ENCODE data around the gene WNT7B.
A peak's percentile ranks its signal among the peaks of the same experiment; 100 is the strongest.

The WNT7B gene

GRCh38 chr22:46002757-46003270 lies 25.9 kb upstream of the WNT7B start:
- Histone ChIP-seq H2BK15ac (ENCODE audit: low read length) (peak overlapping the region; percentile 55), H2BK5ac (ENCODE audit: low read length) (no peak overlapping the region), H3K14ac (ENCODE audit: low read length) (no peak overlapping the region), H3K4ac (ENCODE audit: low read length) (no peak overlapping the region), H2BK12ac (ENCODE audit: low read length) (peak overlapping the region; percentile 90), H3K9me3 (replicated peaks in 1 of 2; ENCODE audit: control insufficient read depth in 2 of 2, insufficient read depth in 1 of 2, low read depth in 1 of 2, low read length in 2 of 2) (no peaks in the 10 kb centered on the region), H3K27me3 (ENCODE audit: control insufficient read depth in 3 of 3, insufficient read depth in 3 of 3, low read depth in 1 of 3, low read length in 3 of 3) (peaks cover 0 to 39% (median 12%) of the 10 kb centered on the region in 3 experiments), H3K27ac (replicated peaks; ENCODE audit: low read length) (no peak overlapping the region), H4K8ac (ENCODE audit: low read depth, low read length) (no peak overlapping the region), H3K18ac (ENCODE audit: low read length) (peak overlapping the region; percentile 8), H3K79me1 (ENCODE audit: low read depth, low read length) (peaks cover 3% of the 10 kb centered on the region), H2AK5ac (ENCODE audit: low read depth, low read length) (peak overlapping the region; percentile 75), H3K4me1 (ENCODE audit: control insufficient read depth in 2 of 2, insufficient read depth in 1 of 2, low read depth in 1 of 2, low read length in 2 of 2) (peaks cover 1 to 2% of the 10 kb centered on the region in 2 donors), H3K4me3 (ENCODE audit: low read length in 2 of 2) (no peak overlapping the region), H3K9ac (ENCODE audit: low read depth, low read length, poor library complexity) (no peak overlapping the region), H3K23ac (ENCODE audit: low read depth, low read length, poor library complexity) (peak overlapping the region; percentile 52), H3K4me2 (ENCODE audit: insufficient read depth, low read length, poor library complexity, severe bottlenecking) (no peak overlapping the region), H2BK120ac (ENCODE audit: low read depth, low read length) (peak overlapping the region; percentile 96), H3K36me3 (replicated peaks in 1 of 2; ENCODE audit: control insufficient read depth in 2 of 2, insufficient read depth in 2 of 2, low read length in 2 of 2) (no peaks in the 10 kb centered on the region), H2AFZ (ENCODE audit: low read length) (no peak overlapping the region), H4K91ac (ENCODE audit: low read depth, low read length, poor library complexity) (no peak overlapping the region)
- no peak for DNase-seq (ENCODE audit: low spot score)
- no CpG with 5 or more reads among the region's 8 CpGs for WGBS, 2 donors (ENCODE audit: extremely low coverage in 2 of 2, insufficient read length in 2 of 2, insufficient replicate concordance in 1 of 2)

GRCh38 chr22:46001426-46002106 lies 24.6 kb upstream of the WNT7B start:
- no peaks in the 10 kb centered on the region for H3K36me3 ChIP-seq (replicated peaks in 1 of 2; ENCODE audit: control insufficient read depth in 2 of 2, insufficient read depth in 2 of 2, low read length in 2 of 2)
- peak overlapping the region; percentile 65 for H3K23ac ChIP-seq (ENCODE audit: low read depth, low read length, poor library complexity)
- peak overlapping the region; percentile 67 for H2BK15ac ChIP-seq (ENCODE audit: low read length)
- no peak overlapping the region for H3K27ac ChIP-seq (replicated peaks; ENCODE audit: low read length)
- no CpG with 5 or more reads among the region's 22 CpGs for WGBS, 2 donors (ENCODE audit: extremely low coverage in 2 of 2, insufficient read length in 2 of 2, insufficient replicate concordance in 1 of 2)
- H2BK120ac ChIP-seq (ENCODE audit: low read depth, low read length) = no peak overlapping the region
- no peak overlapping the region for H3K4me2 ChIP-seq (ENCODE audit: insufficient read depth, low read length, poor library complexity, severe bottlenecking)
- H2BK12ac ChIP-seq (ENCODE audit: low read length) = peak overlapping the region; percentile 22
- peaks cover 4 to 9% of the 10 kb centered on the region in 2 donors for H3K4me1 ChIP-seq (ENCODE audit: control insufficient read depth in 2 of 2, insufficient read depth in 1 of 2, low read depth in 1 of 2, low read length in 2 of 2)
- no peak for DNase-seq (ENCODE audit: low spot score)
- no peaks in the 10 kb centered on the region for H3K9me3 ChIP-seq (replicated peaks in 1 of 2; ENCODE audit: control insufficient read depth in 2 of 2, insufficient read depth in 1 of 2, low read depth in 1 of 2, low read length in 2 of 2)
- peaks cover 4% of the 10 kb centered on the region for H3K79me1 ChIP-seq (ENCODE audit: low read depth, low read length)
- H2BK5ac ChIP-seq (ENCODE audit: low read length) = peak overlapping the region; percentile 66
- H3K4me3 ChIP-seq (ENCODE audit: low read length in 2 of 2) = no peak overlapping the region
- H2AFZ ChIP-seq (ENCODE audit: low read length) = no peak overlapping the region
- peak overlapping the region; percentile 71 for H3K18ac ChIP-seq (ENCODE audit: low read length)
- H2AK5ac ChIP-seq (ENCODE audit: low read depth, low read length) = peak overlapping the region; percentile 56
- H4K91ac ChIP-seq (ENCODE audit: low read depth, low read length, poor library complexity) = peak overlapping the region; percentile 85
- H3K4ac ChIP-seq (ENCODE audit: low read length) = no peak overlapping the region
- peak overlapping the region; percentile 60 for H3K9ac ChIP-seq (ENCODE audit: low read depth, low read length, poor library complexity)
- peaks cover 0 to 31% (median 12%) of the 10 kb centered on the region in 3 experiments for H3K27me3 ChIP-seq (ENCODE audit: control insufficient read depth in 3 of 3, insufficient read depth in 3 of 3, low read depth in 1 of 3, low read length in 3 of 3)
- peak overlapping the region; percentile 89 for H3K14ac ChIP-seq (ENCODE audit: low read length)
- no peak overlapping the region for H4K8ac ChIP-seq (ENCODE audit: low read depth, low read length)

DNA sequence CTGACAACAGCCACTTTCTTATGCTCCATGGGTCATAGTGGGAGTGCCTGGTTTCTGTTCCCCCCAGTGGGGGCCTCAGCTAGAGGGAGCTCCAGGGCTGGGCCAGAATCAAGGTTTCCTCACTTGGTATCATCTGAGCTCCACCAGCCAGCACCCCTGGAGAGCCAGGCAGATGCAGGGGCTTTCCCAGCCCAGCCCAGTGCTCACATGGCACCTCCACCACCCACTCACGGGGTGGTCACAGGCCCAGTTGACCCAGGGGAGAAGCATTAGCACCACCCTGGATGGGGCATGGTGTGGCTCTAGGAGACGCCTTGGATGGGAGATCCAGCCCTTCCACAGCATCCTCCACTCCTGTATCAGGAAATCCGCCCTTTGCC lies 24.1 kb upstream of the WNT7B start:
- Histone ChIP-seq H4K8ac (ENCODE audit: low read depth, low read length) (no peak overlapping the region), H3K4me1 (ENCODE audit: control insufficient read depth in 2 of 2, insufficient read depth in 1 of 2, low read depth in 1 of 2, low read length in 2 of 2) (peaks cover 2 to 9% of the 10 kb centered on the region in 2 donors), H3K27ac (replicated peaks; ENCODE audit: low read length) (no peak overlapping the region), H3K9ac (ENCODE audit: low read depth, low read length, poor library complexity) (no peak overlapping the region), H3K18ac (ENCODE audit: low read length) (peak overlapping the region; percentile 71), H2BK120ac (ENCODE audit: low read depth, low read length) (no peak overlapping the region), H2AK5ac (ENCODE audit: low read depth, low read length) (no peak overlapping the region), H3K23ac (ENCODE audit: low read depth, low read length, poor library complexity) (no peak overlapping the region), H4K91ac (ENCODE audit: low read depth, low read length, poor library complexity) (no peak overlapping the region), H2BK5ac (ENCODE audit: low read length) (no peak overlapping the region), H3K4me3 (ENCODE audit: low read length in 2 of 2) (no peak overlapping the region), H2BK12ac (ENCODE audit: low read length) (peak overlapping the region; percentile 22), H3K79me1 (ENCODE audit: low read depth, low read length) (peaks cover 4% of the 10 kb centered on the region), H3K9me3 (replicated peaks in 1 of 2; ENCODE audit: control insufficient read depth in 2 of 2, insufficient read depth in 1 of 2, low read depth in 1 of 2, low read length in 2 of 2) (no peaks in the 10 kb centered on the region), H3K14ac (ENCODE audit: low read length) (peak overlapping the region; percentile 89), H3K27me3 (ENCODE audit: control insufficient read depth in 3 of 3, insufficient read depth in 3 of 3, low read depth in 1 of 3, low read length in 3 of 3) (peaks cover 0 to 31% (median 12%) of the 10 kb centered on the region in 3 experiments), H2BK15ac (ENCODE audit: low read length) (no peak overlapping the region), H3K4ac (ENCODE audit: low read length) (no peak overlapping the region), H2AFZ (ENCODE audit: low read length) (no peak overlapping the region), H3K4me2 (ENCODE audit: insufficient read depth, low read length, poor library complexity, severe bottlenecking) (no peak overlapping the region), H3K36me3 (replicated peaks in 1 of 2; ENCODE audit: control insufficient read depth in 2 of 2, insufficient read depth in 2 of 2, low read length in 2 of 2) (no peaks in the 10 kb centered on the region)
- no peak for DNase-seq (ENCODE audit: low spot score)
- whole genome bisulfite sequencing, 2 donors (ENCODE audit: extremely low coverage in 2 of 2, insufficient read length in 2 of 2, insufficient replicate concordance in 1 of 2) = no CpG with 5 or more reads among the region's 3 CpGs

Data from neuronal stem cell (in vitro differentiated cells).